Measurements from ENCODE around the gene OOEP. TPM values are rescaled to one million over a fixed set of nuclear protein-coding genes. Genes with fewer than 3 reads are reported as not detected.

OOEP gene
- total RNA-seq, 3 donors from 2014 or later, result 0.33 TPM; not detected in 2

GRCh38 chr6:73339340-73339739, 30.4 kb downstream of the OOEP start:
- H3K9me3 ChIP-seq, result no peaks in the 10 kb centered on the region
- intact Hi-C loops (cut with DNase I; ENCODE audit: low total_unique reads), result no loop called here
- DNase-seq (ENCODE audit: low spot score in 2 of 2), result no peak
- no peaks in the 10 kb centered on the region for H3K27me3 ChIP-seq
- H3K27ac ChIP-seq, result no peak overlapping the region
- no peak overlapping the region for H3K4me3 ChIP-seq
- TF ChIP-seq CTCF (IDR thresholded peaks at IDR 0.05), result no peak
- no peak for TF ChIP-seq POLR2A (IDR thresholded peaks at IDR 0.05)
- no peak for TF ChIP-seq POLR2AphosphoS5 (IDR thresholded peaks at IDR 0.05)
- H3K36me3 ChIP-seq, result no peaks in the 10 kb centered on the region
- H3K4me1 ChIP-seq, result no peaks in the 10 kb centered on the region

- intact Hi-C loops (cut with DNase I; ENCODE audit: low total_unique reads), result no loop called here
- H3K4me3 ChIP-seq, result no peak overlapping the region
- no peaks in the 10 kb centered on the region for H3K4me1 ChIP-seq
- TF ChIP-seq POLR2AphosphoS5 (IDR thresholded peaks at IDR 0.05) (no peak), POLR2A (IDR thresholded peaks at IDR 0.05) (no peak), CTCF (IDR thresholded peaks at IDR 0.05) (no peak)
- no peaks in the 10 kb centered on the region for H3K36me3 ChIP-seq
- no peak overlapping the region for H3K27ac ChIP-seq
- no peaks in the 10 kb centered on the region for H3K9me3 ChIP-seq
- no peaks in the 10 kb centered on the region for H3K27me3 ChIP-seq
- DNase-seq (ENCODE audit: low spot score in 2 of 2), result no peak
These were observed 40.5 kb downstream of the OOEP start for GRCh38 chr6:73329201-73329600.

GRCh38 chr6:73328790-73329189, 40.9 kb downstream of the OOEP start:
- Histone ChIP-seq H3K27ac (no peak overlapping the region), H3K36me3 (no peaks in the 10 kb centered on the region), H3K9me3 (no peaks in the 10 kb centered on the region), H3K4me1 (no peaks in the 10 kb centered on the region), H3K4me3 (no peak overlapping the region), H3K27me3 (no peaks in the 10 kb centered on the region)
- intact Hi-C loops (cut with DNase I; ENCODE audit: low total_unique reads), result no loop called here
- no peak for DNase-seq (ENCODE audit: low spot score in 2 of 2)
- no peak for TF ChIP-seq CTCF (IDR thresholded peaks at IDR 0.05)

- Histone ChIP-seq H3K27me3 (no peaks in the 10 kb centered on the region), H3K9me3 (no peaks in the 10 kb centered on the region), H3K27ac (no peak overlapping the region), H3K4me3 (no peak overlapping the region), H3K4me1 (no peaks in the 10 kb centered on the region), H3K36me3 (no peaks in the 10 kb centered on the region)
- intact Hi-C loops (cut with DNase I; ENCODE audit: low total_unique reads), result no loop called here
- TF ChIP-seq CTCF (IDR thresholded peaks at IDR 0.05), result no peak
- TF ChIP-seq POLR2AphosphoS5 (IDR thresholded peaks at IDR 0.05), result no peak
- no peak for TF ChIP-seq POLR2A (IDR thresholded peaks at IDR 0.05)
- DNase-seq (ENCODE audit: low spot score in 2 of 2), result no peak
These were observed 44.0 kb downstream of the OOEP start for GRCh38 chr6:73325656-73326055.

- H3K4me1 ChIP-seq, result no peaks in the 10 kb centered on the region
These were observed 46.4 kb downstream of the OOEP start for GRCh38 chr6:73323323-73323722.

More at GRCh38 chr6:73323323-73323722, 46.4 kb downstream of the OOEP start:
- intact Hi-C loops (cut with DNase I; ENCODE audit: low total_unique reads), result no loop called here
- DNase-seq (ENCODE audit: low spot score in 2 of 2), result no peak
- Histone ChIP-seq H3K27me3 (no peaks in the 10 kb centered on the region), H3K27ac (no peak overlapping the region), H3K36me3 (no peaks in the 10 kb centered on the region), H3K4me3 (no peak overlapping the region), H3K9me3 (peaks cover 6 to 14% of the 10 kb centered on the region in 2 donors)
- TF ChIP-seq POLR2A (IDR thresholded peaks at IDR 0.05) (no peak), POLR2AphosphoS5 (IDR thresholded peaks at IDR 0.05) (no peak)

Other genes starting within 250 kb of the OOEP start
- gene KHDC1L, start 144.4 kb downstream of the OOEP start, total RNA-seq, result not detected
- gene KHDC1, start 106.7 kb downstream of the OOEP start, total RNA-seq, result 1 to 10 TPM in 1 of 3 donors, under 1 TPM in 2; 0.32 to 1.0 (median 0.66) TPM
- not detected for gene DPPA5, start 15.6 kb downstream of the OOEP start, total RNA-seq
- not detected for gene KHDC3L, start 7.2 kb downstream of the OOEP start, total RNA-seq
- gene DDX43, start 24.9 kb upstream of the OOEP start, total RNA-seq, result 1 to 10 TPM; 1.5 to 5.9 (median 5.0) TPM
- 1 to 10 TPM; 3.7 to 5.9 (median 3.7) TPM for gene CGAS, start 82.4 kb upstream of the OOEP start, total RNA-seq
- gene MTO1, start 91.8 kb upstream of the OOEP start, total RNA-seq, result 10 to 100 TPM; 17.4 to 40.8 (median 34.4) TPM
- gene EEF1A1, start 151.1 kb upstream of the OOEP start, total RNA-seq, result over 10,000 TPM; 12,629 to 16,405 (median 13,038) TPM

Data from breast epithelium (tissue), 4 donors.